Keratinocyte (primary cell): ENCODE results near the gene CST1.
"Not testable (repeated sequence)": the region's sequence is repeated elsewhere in the genome, so short reads cannot be mapped to it uniquely, and the experiment has no call there.

Source experiments
- CTCF ChIP-seq, 3 experiments: IDR thresholded peaks in 1 of 3; conservative IDR thresholded peaks in 1 of 3; optimal IDR thresholded peaks in 1 of 3; 2 replicates in 2 of 3; 3 replicates in 1 of 3; pipeline versions ENCODE3 to v1.5.1; 2011; ENCODE audit warnings: low read length in 3 of 3, mild to moderate bottlenecking in 3 of 3, moderate library complexity in 2 of 3, control low read depth in 1 of 3, inconsistent platforms in 1 of 3; ENCODE audit not compliant: insufficient read depth in 2 of 3; ENCODE audit errors: extremely low read depth in 1 of 3
- EZH2 ChIP-seq: IDR thresholded peaks from one replicate; pipeline ENCODE4 v1.6.1; 2012; ENCODE audit warnings: inconsistent platforms, mild to moderate bottlenecking, low read length, moderate library complexity

DNA sequence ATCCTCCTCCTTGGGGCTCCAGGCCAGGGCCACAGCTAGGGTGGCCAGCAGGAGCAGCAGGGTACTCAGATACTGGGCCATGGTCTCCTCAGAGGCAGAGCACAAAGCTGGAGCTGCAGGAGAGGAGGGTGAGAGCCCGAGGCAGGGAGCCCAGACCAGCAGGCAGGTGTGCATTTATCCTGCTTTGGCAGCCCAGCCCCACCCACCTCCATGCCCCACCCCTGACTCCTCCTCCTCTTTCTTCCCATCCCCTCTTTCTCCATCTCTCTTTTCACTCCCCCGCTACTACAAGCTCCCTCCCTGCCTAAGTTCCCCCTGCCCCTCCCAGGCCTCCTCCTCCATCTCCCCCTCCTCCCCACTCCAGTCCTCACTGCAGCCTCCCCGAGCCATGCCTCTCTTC lies at the start of gene CST1:
- TF ChIP-seq CTCF (optimal IDR thresholded peaks at IDR 0.05 in 1 of 3, IDR thresholded peaks at IDR 0.05 in 1 of 3, conservative IDR thresholded peaks at IDR 0.05 in 1 of 3; ENCODE audit: extremely low read depth in 1 of 3, insufficient read depth in 2 of 3, low read length in 3 of 3); EZH2: not testable (repeated sequence)
